Astrocyte (in vitro differentiated cells and primary cell): ENCODE measurements around the gene USHBP1. TPM values are rescaled to one million over a fixed set of nuclear protein-coding genes. Genes with fewer than 3 reads are reported as not detected.

Experiments
- DNase-seq: peaks from one replicate; pipeline ENCODE4 v3.0.0-alpha.2; 2010; ENCODE audit warnings: low read depth
- FAIRE-seq: peaks from 2 replicates; lab custom pipeline; 2011; peaks lifted over from hg19 to GRCh38; lab: Jason Lieb, UNC
- H2AFZ ChIP-seq: 2 replicates; pipeline ENCODE4 v1.6.0; 2012; ENCODE audit warnings: low read depth, low read length, inconsistent platforms
- H3K27ac ChIP-seq: 2 replicates; pipeline ENCODE4 v1.5.1; 2011; ENCODE audit warnings: low read depth, low read length, inconsistent platforms
- H3K27me3 ChIP-seq: 2 replicates; pipeline ENCODE4 v1.6.0; 2011; ENCODE audit warnings: low read length, inconsistent platforms; ENCODE audit not compliant: insufficient read depth
- H3K36me3 ChIP-seq: 2 replicates; pipeline ENCODE4 v1.5.1; 2011; ENCODE audit warnings: low read length, inconsistent platforms; ENCODE audit not compliant: insufficient read depth
- H3K4me1 ChIP-seq: 2 replicates; pipeline ENCODE4 v1.5.1; 2011; ENCODE audit warnings: low read length, inconsistent platforms; ENCODE audit not compliant: insufficient read depth
- H3K4me2 ChIP-seq: 2 replicates; pipeline ENCODE4 v1.6.0; 2012; ENCODE audit warnings: low read length, inconsistent platforms
- H3K4me3 ChIP-seq: 2 replicates; pipeline ENCODE4 v1.5.1; 2011; ENCODE audit warnings: low read depth, mild to moderate bottlenecking, low read length, inconsistent platforms; ENCODE audit not compliant: insufficient read depth
- H3K79me2 ChIP-seq: 2 replicates; pipeline ENCODE4 v1.6.0; 2012; ENCODE audit warnings: mild to moderate bottlenecking, low read length, inconsistent platforms; ENCODE audit not compliant: insufficient read depth
- H3K9ac ChIP-seq: 2 replicates; pipeline ENCODE4 v1.6.0; 2012; ENCODE audit warnings: mild to moderate bottlenecking, low read length, inconsistent platforms
- H3K9me3 ChIP-seq: 2 replicates; pipeline ENCODE4 v1.5.1; 2012; ENCODE audit warnings: low read depth, mild to moderate bottlenecking, low read length, inconsistent platforms; ENCODE audit not compliant: insufficient read depth
- H4K20me1 ChIP-seq: 2 replicates; pipeline ENCODE4 v1.6.0; 2012; ENCODE audit warnings: low read length, inconsistent platforms; ENCODE audit not compliant: insufficient read depth
- H3K27ac Mint-ChIP-seq: one replicate; pipeline ENCODE4 v1.8.0; 2021; ENCODE audit warnings: mild to moderate bottlenecking, mixed read lengths; ENCODE audit not compliant: unreplicated experiment
- H3K27me3 Mint-ChIP-seq: one replicate; pipeline ENCODE4 v1.8.0; 2021; ENCODE audit warnings: low read depth, mixed read lengths; ENCODE audit not compliant: unreplicated experiment
- H3K36me3 Mint-ChIP-seq: one replicate; pipeline ENCODE4 v1.8.0; 2021; ENCODE audit warnings: low read depth, mixed read lengths; ENCODE audit not compliant: unreplicated experiment
- H3K4me1 Mint-ChIP-seq: one replicate; pipeline ENCODE4 v1.8.0; 2021; ENCODE audit warnings: low read depth, mixed read lengths; ENCODE audit not compliant: unreplicated experiment
- H3K4me3 Mint-ChIP-seq: one replicate; pipeline ENCODE4 v1.8.0; 2021; ENCODE audit warnings: mild to moderate bottlenecking, moderate library complexity, mixed read lengths; ENCODE audit not compliant: unreplicated experiment
- H3K9me3 Mint-ChIP-seq: one replicate; pipeline ENCODE4 v1.8.0; 2021; ENCODE audit warnings: mild to moderate bottlenecking, mixed read lengths; ENCODE audit not compliant: unreplicated experiment
- EZH2 ChIP-seq: IDR thresholded peaks from 2 replicates; pipeline ENCODE4 v1.6.1; 2012; ENCODE audit warnings: mild to moderate bottlenecking, low read length, inconsistent platforms; ENCODE audit not compliant: insufficient read depth
- total RNA-seq: library from RNA; stranded (reverse); gene quantifications from 2 replicates; pipeline ENCODE4 v1.2.1, GENCODE V29; 2021
- TF ChIP-seq, protein P1 (sequence below): IDR thresholded peaks from 2 replicates; pipeline ENCODE4 v1.5.1; 2011; ENCODE audit warnings: low read depth, mild to moderate bottlenecking, inconsistent platforms, low read length, moderate library complexity; ENCODE audit not compliant: insufficient read depth

USHBP1 gene
- total RNA-seq, 1 donor from 2014 or later: 0.27 TPM

DNA sequence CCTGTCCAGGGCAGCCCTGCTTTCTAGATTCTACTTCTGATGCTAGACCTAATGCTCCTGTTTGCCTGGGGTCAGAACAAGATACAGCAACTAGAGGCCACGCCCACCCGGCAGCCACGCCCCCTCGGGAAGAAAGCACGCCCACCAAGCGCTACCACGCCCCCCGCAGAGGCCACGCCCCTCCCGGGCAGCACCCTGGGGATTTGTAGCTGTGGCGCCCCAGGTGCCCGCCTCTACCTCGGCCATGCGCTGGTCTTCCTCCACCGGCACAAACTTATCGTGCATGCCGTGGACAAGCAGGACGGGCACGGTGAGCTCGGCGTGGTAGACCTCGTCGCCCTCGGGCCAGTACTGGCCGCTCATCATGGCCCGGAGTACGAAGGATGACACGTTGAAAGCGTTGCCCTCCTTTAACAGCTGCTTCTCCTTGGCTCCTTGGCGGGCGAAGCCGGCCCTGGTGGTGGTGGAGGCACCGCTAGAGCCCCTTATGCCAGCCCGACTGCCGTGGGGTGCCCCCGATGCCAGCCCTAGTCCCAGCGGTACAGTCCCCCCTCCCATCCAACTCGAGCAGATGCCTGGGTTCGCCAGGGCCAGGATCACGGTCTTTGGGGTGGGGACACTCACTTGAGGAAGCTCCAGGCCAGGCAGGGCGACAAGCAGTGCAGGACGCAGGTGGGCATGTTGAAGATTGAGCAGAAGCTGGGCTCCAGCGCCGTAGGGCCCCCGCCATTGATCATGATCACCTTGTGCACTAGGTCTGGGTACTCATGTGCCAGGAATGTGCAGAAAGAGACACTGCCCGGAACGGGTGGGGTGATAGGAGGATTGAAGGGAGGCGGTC, 29.7 kb upstream of the USHBP1 start:
- TF ChIP-seq, protein P1, sequence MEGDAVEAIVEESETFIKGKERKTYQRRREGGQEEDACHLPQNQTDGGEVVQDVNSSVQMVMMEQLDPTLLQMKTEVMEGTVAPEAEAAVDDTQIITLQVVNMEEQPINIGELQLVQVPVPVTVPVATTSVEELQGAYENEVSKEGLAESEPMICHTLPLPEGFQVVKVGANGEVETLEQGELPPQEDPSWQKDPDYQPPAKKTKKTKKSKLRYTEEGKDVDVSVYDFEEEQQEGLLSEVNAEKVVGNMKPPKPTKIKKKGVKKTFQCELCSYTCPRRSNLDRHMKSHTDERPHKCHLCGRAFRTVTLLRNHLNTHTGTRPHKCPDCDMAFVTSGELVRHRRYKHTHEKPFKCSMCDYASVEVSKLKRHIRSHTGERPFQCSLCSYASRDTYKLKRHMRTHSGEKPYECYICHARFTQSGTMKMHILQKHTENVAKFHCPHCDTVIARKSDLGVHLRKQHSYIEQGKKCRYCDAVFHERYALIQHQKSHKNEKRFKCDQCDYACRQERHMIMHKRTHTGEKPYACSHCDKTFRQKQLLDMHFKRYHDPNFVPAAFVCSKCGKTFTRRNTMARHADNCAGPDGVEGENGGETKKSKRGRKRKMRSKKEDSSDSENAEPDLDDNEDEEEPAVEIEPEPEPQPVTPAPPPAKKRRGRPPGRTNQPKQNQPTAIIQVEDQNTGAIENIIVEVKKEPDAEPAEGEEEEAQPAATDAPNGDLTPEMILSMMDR: no peak
- no peak for TF ChIP-seq EZH2
- Histone ChIP-seq H3K4me2 (no peak overlapping the region), H3K9me3 (no peaks in the 10 kb centered on the region), H3K36me3 (no peaks in the 10 kb centered on the region), H3K79me2 (no peaks in the 10 kb centered on the region), H4K20me1 (no peaks in the 10 kb centered on the region), H3K4me3 (no peak overlapping the region), H3K27me3 (no peaks in the 10 kb centered on the region), H3K27ac (no peak overlapping the region), H2AFZ (no peak overlapping the region), H3K9ac (no peak overlapping the region), H3K4me1 (peaks cover 5% of the 10 kb centered on the region)
- H3K27ac Mint-ChIP-seq: no peak overlapping the region
- FAIRE-seq (no peak), DNase-seq (no peak)
- no peak overlapping the region for H3K4me3 Mint-ChIP-seq
- H3K9me3 Mint-ChIP-seq: peaks cover 1% of the 10 kb centered on the region
- no peaks in the 10 kb centered on the region for H3K27me3 Mint-ChIP-seq
- peaks cover 7% of the 10 kb centered on the region for H3K36me3 Mint-ChIP-seq
- H3K4me1 Mint-ChIP-seq: peaks cover 2% of the 10 kb centered on the region

DNA sequence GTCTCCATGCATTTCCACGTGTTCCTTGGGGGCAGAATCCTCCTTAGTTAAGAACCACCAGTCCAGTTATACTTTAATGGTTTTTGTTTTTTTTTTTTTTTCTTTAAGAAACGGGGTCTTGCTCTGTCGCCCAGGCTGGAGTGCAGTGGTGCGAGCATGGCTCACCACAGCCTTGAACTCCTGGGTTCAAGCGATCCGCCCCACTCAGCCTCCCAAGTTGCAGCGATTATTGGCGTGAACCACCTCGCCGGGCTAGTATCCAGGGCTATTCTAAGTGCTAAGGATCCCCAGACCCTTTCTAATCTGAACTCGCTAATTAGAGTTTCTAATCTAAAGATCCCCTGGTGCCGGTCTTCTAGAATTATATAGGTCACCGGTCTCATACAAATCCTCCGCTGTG, 29.1 kb upstream of the USHBP1 start:
- H3K9me3 Mint-ChIP-seq: peaks cover 1% of the 10 kb centered on the region
- no peaks in the 10 kb centered on the region for H3K27me3 ChIP-seq
- peaks cover 5% of the 10 kb centered on the region for H3K4me1 ChIP-seq
- H3K4me1 Mint-ChIP-seq: peaks cover 2% of the 10 kb centered on the region
- DNase-seq: no peak
- no peak overlapping the region for H3K27ac ChIP-seq
- no peaks in the 10 kb centered on the region for H3K36me3 ChIP-seq
- H3K4me3 Mint-ChIP-seq: no peak overlapping the region
- FAIRE-seq: no peak
- H3K79me2 ChIP-seq: no peaks in the 10 kb centered on the region
- H4K20me1 ChIP-seq: no peaks in the 10 kb centered on the region
- peaks cover 7% of the 10 kb centered on the region for H3K36me3 Mint-ChIP-seq
- TF ChIP-seq EZH2: no peak
- TF ChIP-seq, protein P1: no peak
- H3K27me3 Mint-ChIP-seq: no peaks in the 10 kb centered on the region
- H3K4me3 ChIP-seq: no peak overlapping the region
- H3K27ac Mint-ChIP-seq: no peak overlapping the region
- no peak overlapping the region for H3K9ac ChIP-seq
- no peak overlapping the region for H3K4me2 ChIP-seq
- H2AFZ ChIP-seq: no peak overlapping the region
- no peaks in the 10 kb centered on the region for H3K9me3 ChIP-seq
